Putamen (tissue), 1 donor: ENCODE data around the gene CARNS1.
A peak's percentile ranks its signal among the peaks of the same experiment; 100 is the strongest.

Experiments used
- DNase-seq: peaks from one replicate; pipeline ENCODE4 v3.0.0-alpha.2; 2016; ENCODE audit warnings: low spot score

The CARNS1 gene

GRCh38 chr11:67415501-67416304 is at the start of gene CARNS1:
CARNS1 (plus strand) TSS chr11:67415678; CDS start chr11:67416200, 522 bp downstream.
- peak; percentile 83 for DNase-seq

- DNase-seq: no peak
These were observed 49.6 kb upstream of the CARNS1 start for GRCh38 chr11:67365736-67366444.

GRCh38 chr11:67366546-67366945 is 48.9 kb upstream of the CARNS1 start:
- no peak for DNase-seq

- no peak for DNase-seq
These were observed 48.3 kb upstream of the CARNS1 start for GRCh38 chr11:67366961-67367760.

- DNase-seq: no peak
These were observed 47.7 kb upstream of the CARNS1 start for GRCh38 chr11:67367761-67368227.

- DNase-seq: no peak
These were observed 46.9 kb upstream of the CARNS1 start for GRCh38 chr11:67368621-67369020.

- DNase-seq: no peak
These were observed 46.2 kb upstream of the CARNS1 start for GRCh38 chr11:67369275-67369674.

- DNase-seq: no peak
These were observed 45.6 kb upstream of the CARNS1 start for GRCh38 chr11:67369801-67370284.

- no peak for DNase-seq
These were observed 45.0 kb upstream of the CARNS1 start for GRCh38 chr11:67370351-67371076.

- no peak for DNase-seq
These were observed 44.1 kb upstream of the CARNS1 start for GRCh38 chr11:67371189-67371910.

GRCh38 chr11:67371911-67372320 is 43.6 kb upstream of the CARNS1 start:
- DNase-seq: no peak

GRCh38 chr11:67372321-67372992 is 43.0 kb upstream of the CARNS1 start:
- DNase-seq: no peak

- no peak for DNase-seq
These were observed 42.4 kb upstream of the CARNS1 start, which contains the start of gene CLCF1 for GRCh38 chr11:67372993-67373647. CLCF1 (minus strand) TSS chr11:67373598; CDS start chr11:67373539, 59 bp downstream.

GRCh38 chr11:67373648-67374570 is 41.6 kb upstream of the CARNS1 start:
- DNase-seq: no peak

GRCh38 chr11:67374571-67375281 is 40.8 kb upstream of the CARNS1 start:
- DNase-seq: no peak

- DNase-seq: no peak
These were observed 40.0 kb upstream of the CARNS1 start for GRCh38 chr11:67375320-67376055.
